Panc1 (cell line): Measurements from ENCODE around the gene OR4F6. TPM values are rescaled to one million over a fixed set of nuclear protein-coding genes. Genes with fewer than 3 reads are reported as not detected.
A peak's percentile ranks its signal among the peaks of the same experiment; 100 is the strongest.

Experiments used
- ATAC-seq: fragments of 200-7000 bp; cut with Tn5 transposase; 2 replicates; pipeline ENCODE4 v1.9.1; 2020; ENCODE audit warnings: mild to moderate bottlenecking, moderate library complexity
- BruUV-seq: library from RNA; stranded (reverse); fragments of 400-500 nt; replicated peaks from 2 replicates; lab custom pipeline; 2021; lab: Mats Ljungman, UMichigan
- CTCF ChIA-PET: fragments of 300-600 bp; sonication (Branson Sonifier 250); formaldehyde crosslinking; loops from one replicate; lab custom pipeline; 2022; ENCODE audit warnings: antibody characterized with exemption; lab: Charles Lee
- POLR2A ChIA-PET: fragments of 300-600 bp; sonication (Branson Sonifier 250); formaldehyde crosslinking; loops from one replicate; lab custom pipeline; 2022; ENCODE audit warnings: antibody characterized with exemption; lab: Charles Lee
- DNase-seq: peaks from one replicate; pipeline ENCODE4 v3.0.0-alpha.2; 2010; ENCODE audit warnings: low read depth, low spot score
- H3K27ac ChIP-seq: 2 replicates; pipeline ENCODE4 v1.5.1; 2011; ENCODE audit warnings: mild to moderate bottlenecking, low read length, inconsistent platforms
- H3K27me3 ChIP-seq: fragments of 200-500 bp; sonication (Bioruptor generic); 2 replicates; pipeline ENCODE4 v1.6.0; 2014; ENCODE audit warnings: low read length, inconsistent platforms; ENCODE audit not compliant: control insufficient read depth, insufficient read depth
- H3K36me3 ChIP-seq: fragments of 200-500 bp; sonication (Bioruptor generic); 2 replicates; pipeline ENCODE4 v1.5.1; 2014; ENCODE audit warnings: inconsistent platforms, mild to moderate bottlenecking, low read length, moderate library complexity; ENCODE audit not compliant: control insufficient read depth, insufficient read depth
- H3K4me1 ChIP-seq: 2 replicates; pipeline ENCODE4 v1.5.1; 2011; ENCODE audit warnings: inconsistent platforms, mild to moderate bottlenecking, low read length, moderate library complexity; ENCODE audit not compliant: control insufficient read depth, insufficient read depth
- H3K4me3 ChIP-seq, 2 experiments: 2 replicates each; pipeline ENCODE4 v1.5.1; 2011 to 2012; ENCODE audit warnings: low read depth in 2 of 2, low read length in 2 of 2, mild to moderate bottlenecking in 2 of 2, inconsistent platforms in 1 of 2, moderate library complexity in 1 of 2
- H3K9me3 ChIP-seq: fragments of 200-500 bp; sonication (Bioruptor generic); 2 replicates; pipeline ENCODE4 v1.5.1; 2014; ENCODE audit warnings: low read depth, mild to moderate bottlenecking, inconsistent platforms, low read length, moderate library complexity; ENCODE audit not compliant: control insufficient read depth, insufficient read depth
- CTCF ChIP-seq: fragments of 450-650 bp; IDR thresholded peaks from 2 replicates; pipeline ENCODE4 v1.5.1; 2017; ENCODE audit warnings: mild to moderate bottlenecking
- POLR2AphosphoS5 ChIP-seq: IDR thresholded peaks from 2 replicates; pipeline ENCODE4 v1.6.1; 2012; ENCODE audit warnings: mild to moderate bottlenecking, low read depth, low read length, moderate library complexity
- REST ChIP-seq, 2 experiments: IDR thresholded peaks; 2 replicates each; pipeline ENCODE4 v1.6.1; 2011 to 2012; ENCODE audit warnings: low read depth in 2 of 2, control low read depth in 1 of 2, low read length in 1 of 2, mild to moderate bottlenecking in 1 of 2, moderate library complexity in 1 of 2; ENCODE audit not compliant: insufficient read depth in 1 of 2
- SIN3A ChIP-seq: IDR thresholded peaks from 2 replicates; pipeline ENCODE4 v1.6.1; 2012; ENCODE audit warnings: low read depth, mild to moderate bottlenecking, low read length, moderate library complexity, borderline replicate concordance; ENCODE audit not compliant: insufficient read depth
- TCF7L2 ChIP-seq: IDR thresholded peaks from 2 replicates; pipeline ENCODE4 v1.6.1; 2011; ENCODE audit warnings: mild to moderate bottlenecking, low read depth, low read length, inconsistent platforms
- in situ Hi-C: cut with HindIII; loops from 2 replicates; pipeline ENCODE4 v1.10.0; 2016; ENCODE audit warnings: low sequenced_read_pairs, low pct_unique_long_range_greater_than_20kb
- intact Hi-C: fragments of 100-400 bp; cut with micrococcal nuclease; formaldehyde crosslinking; loops from one replicate; pipeline ENCODE4 v1.10.0; 2022; ENCODE audit not compliant: unreplicated experiment
- total RNA-seq: library from RNA; stranded (reverse); gene quantifications from one replicate; pipeline ENCODE4 v1.2.1, GENCODE V29; 2021; ENCODE audit not compliant: unreplicated experiment

Gene OR4F6
- total RNA-seq, 1 experiment from 2014 or later = not detected

- in situ Hi-C loops = no loop called here
- BruUV-seq = no TSS peak
These were observed 30.4 kb upstream of the OR4F6 start for GRCh38 chr15:101772921-101773320.

GRCh38 chr15:101773496-101774100 is 29.7 kb upstream of the OR4F6 start:
- DNase-seq (no peak), ATAC-seq (no peak)
- intact Hi-C loops = no loop called here
- POLR2A ChIA-PET = no interaction called here
- no peak overlapping the region for H3K27ac ChIP-seq
- CTCF ChIA-PET = no interaction called here
- H3K27me3 ChIP-seq = peaks cover 2% of the 10 kb centered on the region; the same call in 1 of the 2 replicates
- H3K9me3 ChIP-seq = no peaks in the 10 kb centered on the region
- H3K4me3 ChIP-seq = no peak overlapping the region
- no TSS peak for BruUV-seq
- in situ Hi-C loops = no loop called here
- H3K4me1 ChIP-seq = no peaks in the 10 kb centered on the region
- no peaks in the 10 kb centered on the region for H3K36me3 ChIP-seq
- TF ChIP-seq REST (IDR thresholded peaks at IDR 0.05; ENCODE audit: insufficient read depth in 1 of 2, low read depth in 2 of 2, low read length in 1 of 2) (no peak), CTCF (peak; percentile 72)

More at GRCh38 chr15:101772921-101773320, 30.4 kb upstream of the OR4F6 start:
- no peak overlapping the region for H3K27ac ChIP-seq
- no peak overlapping the region for H3K4me3 ChIP-seq
- ATAC-seq (no peak), DNase-seq (no peak)
- no peaks in the 10 kb centered on the region for H3K4me1 ChIP-seq
- intact Hi-C loops = no loop called here
- CTCF ChIA-PET = no interaction called here
- H3K36me3 ChIP-seq = no peaks in the 10 kb centered on the region
- no peaks in the 10 kb centered on the region; the same call in 1 of the 2 replicates for H3K27me3 ChIP-seq
- no peak for TF ChIP-seq POLR2AphosphoS5
- TF ChIP-seq REST (IDR thresholded peaks at IDR 0.05; ENCODE audit: insufficient read depth in 1 of 2, low read depth in 2 of 2, low read length in 1 of 2) = no peak
- TF ChIP-seq TCF7L2 = no peak
- TF ChIP-seq CTCF = no peak
- no peak for TF ChIP-seq SIN3A
- H3K9me3 ChIP-seq = no peaks in the 10 kb centered on the region
- POLR2A ChIA-PET = no interaction called here
